Suprapubic skin (tissue), 4 donors: ENCODE measurements around the gene SCARB1.

ENCODE experiments used
- CTCF ChIP-seq, 2 donors: fragments of 200-600 bp in 1 of 2; fragments of 450-650 bp in 1 of 2; sonication (generic) in 1 of 2; IDR thresholded peaks; one replicate each; pipeline ENCODE4 v1.5.1; 2016 to 2019; ENCODE audit warnings: antibody characterized with exemption in 2 of 2, mild to moderate bottlenecking in 1 of 2, moderate library complexity in 1 of 2
- POLR2A ChIP-seq, 2 donors: fragments of 450-650 bp; IDR thresholded peaks; one replicate each; pipeline ENCODE4 v1.6.1; 2017; ENCODE audit warnings: antibody characterized with exemption in 2 of 2, mild to moderate bottlenecking in 2 of 2, moderate library complexity in 2 of 2
- POLR2AphosphoS5 ChIP-seq, 3 donors: sonication (generic); formaldehyde crosslinking; IDR thresholded peaks; one replicate each; pipeline ENCODE4 v1.6.1; 2017; ENCODE audit warnings: antibody characterized with exemption in 3 of 3

GRCh38 chr12:124868252-124869058 is 4.8 kb upstream of the SCARB1 start:
- TF ChIP-seq CTCF (IDR thresholded peaks at IDR 0.05) (no peak), POLR2AphosphoS5 (IDR thresholded peaks at IDR 0.05) (no peak), POLR2A (IDR thresholded peaks at IDR 0.05) (no peak)
